Astrocyte of the cerebellum (primary cell): ENCODE data around the gene DEGS2.

Experiments
- DNase-seq: peaks from one replicate; pipeline ENCODE4 v3.0.0-alpha.2; 2011; ENCODE audit warnings: low read depth
- H3K4me3 ChIP-seq: 2 replicates; pipeline ENCODE4 v1.5.1; 2011; ENCODE audit warnings: mild to moderate bottlenecking, low read depth, low read length, moderate library complexity
- in situ Hi-C: cut with HindIII; loops from 2 replicates; pipeline ENCODE4 v1.10.0; 2017; ENCODE audit warnings: low sequenced_read_pairs
- TF ChIP-seq, protein P1 (sequence below): IDR thresholded peaks from 2 replicates; pipeline ENCODE4 v1.5.1; 2012; ENCODE audit warnings: low read length, low read depth, moderate library complexity, mild to moderate bottlenecking; ENCODE audit errors: missing control alignments

DEGS2 gene

DNA sequence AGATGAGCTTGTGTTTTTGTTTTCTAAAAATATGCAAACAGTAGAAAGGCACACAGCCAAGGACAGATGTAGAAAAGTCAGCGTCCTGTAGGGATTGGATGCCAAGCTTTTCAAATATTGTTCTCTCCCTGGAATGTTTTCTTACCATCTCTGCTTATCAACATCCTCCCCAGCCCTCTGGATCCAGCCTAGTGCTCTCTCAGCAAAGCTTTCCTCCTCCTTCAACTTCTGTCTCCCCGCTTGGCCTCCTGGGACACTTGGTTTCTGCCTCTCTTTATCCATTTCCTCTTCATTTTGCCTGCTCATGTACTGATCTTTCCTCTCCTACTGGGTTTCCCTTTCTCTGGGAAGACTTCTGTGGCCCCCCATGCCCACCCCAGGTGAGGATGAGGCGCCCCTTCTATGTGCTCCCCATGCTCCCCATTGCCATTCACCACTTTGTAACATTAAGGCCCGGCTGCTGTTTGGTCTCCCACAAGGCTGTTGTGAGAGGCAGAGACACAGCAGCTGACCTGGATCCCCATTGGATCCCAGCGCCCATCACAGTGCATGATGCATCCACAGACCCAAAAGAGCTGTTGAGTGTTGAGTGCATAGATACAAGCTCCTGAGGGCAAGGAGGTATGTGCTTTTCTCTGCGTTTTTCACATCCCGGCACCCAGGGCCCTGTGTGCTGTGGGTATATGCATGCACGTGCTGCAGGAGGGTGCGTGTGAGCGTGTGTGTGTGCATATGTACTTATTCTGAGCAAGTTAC, 56.0 kb downstream of the DEGS2 start:
- TF ChIP-seq, protein P1, sequence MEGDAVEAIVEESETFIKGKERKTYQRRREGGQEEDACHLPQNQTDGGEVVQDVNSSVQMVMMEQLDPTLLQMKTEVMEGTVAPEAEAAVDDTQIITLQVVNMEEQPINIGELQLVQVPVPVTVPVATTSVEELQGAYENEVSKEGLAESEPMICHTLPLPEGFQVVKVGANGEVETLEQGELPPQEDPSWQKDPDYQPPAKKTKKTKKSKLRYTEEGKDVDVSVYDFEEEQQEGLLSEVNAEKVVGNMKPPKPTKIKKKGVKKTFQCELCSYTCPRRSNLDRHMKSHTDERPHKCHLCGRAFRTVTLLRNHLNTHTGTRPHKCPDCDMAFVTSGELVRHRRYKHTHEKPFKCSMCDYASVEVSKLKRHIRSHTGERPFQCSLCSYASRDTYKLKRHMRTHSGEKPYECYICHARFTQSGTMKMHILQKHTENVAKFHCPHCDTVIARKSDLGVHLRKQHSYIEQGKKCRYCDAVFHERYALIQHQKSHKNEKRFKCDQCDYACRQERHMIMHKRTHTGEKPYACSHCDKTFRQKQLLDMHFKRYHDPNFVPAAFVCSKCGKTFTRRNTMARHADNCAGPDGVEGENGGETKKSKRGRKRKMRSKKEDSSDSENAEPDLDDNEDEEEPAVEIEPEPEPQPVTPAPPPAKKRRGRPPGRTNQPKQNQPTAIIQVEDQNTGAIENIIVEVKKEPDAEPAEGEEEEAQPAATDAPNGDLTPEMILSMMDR, result no peak
- no peak for DNase-seq
- in situ Hi-C loops, result loop anchor here (5.0 kb wide), 1 partner anchor 46 kb away; no protein-coding TSS in a partner anchor
- no peak overlapping the region for H3K4me3 ChIP-seq

DNA sequence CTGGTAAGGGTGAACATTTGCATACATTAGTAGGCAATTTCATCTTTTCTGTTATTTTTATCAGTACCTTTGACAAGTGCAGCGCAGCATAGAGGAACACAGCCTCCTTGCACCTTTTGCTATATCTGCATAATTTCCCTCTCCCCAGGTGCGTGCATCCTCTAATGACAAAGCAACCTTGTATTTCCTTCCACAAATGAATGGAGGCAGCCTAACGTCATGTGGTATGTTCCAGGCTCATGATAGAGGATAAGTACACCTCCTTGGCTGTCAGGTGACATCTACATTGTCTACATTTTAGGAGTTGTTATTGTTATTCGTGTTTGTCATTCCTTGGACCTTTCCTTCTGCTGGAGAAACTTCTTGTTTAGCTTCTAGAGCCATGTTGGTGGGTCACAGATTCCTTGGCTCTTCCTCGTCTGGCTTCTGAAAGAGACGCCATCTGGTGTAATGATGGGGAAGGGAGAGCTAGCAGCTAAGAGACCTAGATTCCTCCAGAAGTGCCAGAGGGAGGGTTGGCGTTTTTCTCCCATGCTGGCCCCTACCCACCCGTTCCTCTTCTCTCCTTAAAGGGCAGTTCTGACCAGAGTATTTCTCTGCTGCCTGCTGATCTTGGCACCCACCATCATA, 57.2 kb downstream of the DEGS2 start:
- no peak for DNase-seq
- H3K4me3 ChIP-seq, result no peak overlapping the region
- TF ChIP-seq, protein P1, result no peak
- in situ Hi-C loops, result loop anchor here (5.0 kb wide), 1 partner anchor 45 kb away; no protein-coding TSS in a partner anchor

DNA sequence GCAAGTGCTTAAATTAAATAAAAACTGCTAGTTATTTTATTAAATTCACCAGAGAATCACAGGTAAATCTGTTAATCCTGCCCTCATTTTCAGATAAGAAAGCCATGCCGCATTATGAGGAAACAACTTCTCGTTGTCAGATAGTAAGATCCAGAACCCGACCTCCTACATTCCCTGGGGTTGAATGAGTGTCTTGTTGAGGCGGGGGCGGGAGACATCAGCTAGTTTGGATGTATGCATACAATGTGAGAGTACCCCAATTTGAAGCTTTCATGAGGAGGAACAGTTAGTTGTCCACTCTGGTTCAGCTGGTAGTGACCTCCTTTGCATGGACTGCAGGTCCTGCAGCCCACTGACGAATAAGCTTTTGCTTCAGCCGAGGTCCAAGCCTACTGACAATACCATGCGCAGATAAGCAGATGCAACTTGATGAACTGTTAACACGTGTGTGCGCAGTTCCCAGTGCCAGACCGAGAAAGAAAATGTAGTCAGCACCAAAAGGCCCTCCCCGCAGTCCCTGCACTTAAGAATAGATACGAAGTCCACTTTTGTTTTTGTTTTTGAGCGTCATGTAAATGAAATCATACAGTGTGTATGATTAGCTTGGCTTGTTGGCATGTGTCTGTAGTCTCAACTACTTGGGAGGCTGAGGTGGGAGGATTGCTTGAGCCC, 59.3 kb downstream of the DEGS2 start:
- in situ Hi-C loops, result loop anchor here (5.0 kb wide), 1 partner anchor 43 kb away; no protein-coding TSS in a partner anchor
- H3K4me3 ChIP-seq, result no peak overlapping the region
- no peak for DNase-seq

DNA sequence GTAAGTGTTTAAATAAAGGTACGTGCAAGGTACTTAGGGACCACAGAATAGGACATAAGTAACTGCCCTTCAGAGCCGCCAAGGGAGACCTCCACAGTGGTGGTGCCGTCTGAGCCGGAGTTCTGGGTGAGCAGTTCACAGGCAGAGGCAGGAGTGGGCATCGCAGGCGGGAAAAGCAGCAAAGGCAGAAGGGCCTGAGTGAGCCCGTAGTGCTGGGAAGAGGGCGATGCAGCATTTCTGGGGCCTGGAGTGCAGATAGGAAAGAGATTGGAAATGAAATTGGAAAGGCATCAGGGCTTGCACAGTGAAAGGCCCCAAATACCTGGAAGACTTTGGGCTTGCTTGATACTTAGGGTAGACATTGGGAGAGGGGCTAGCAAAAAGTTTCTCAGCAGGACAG, 61.3 kb downstream of the DEGS2 start:
- TF ChIP-seq, protein P1, result no peak
- in situ Hi-C loops, result no loop called here
- DNase-seq, result no peak
- no peak overlapping the region for H3K4me3 ChIP-seq

More for the DNA sequence above, 59.3 kb downstream of the DEGS2 start:
- TF ChIP-seq, protein P1, result no peak

DNA sequence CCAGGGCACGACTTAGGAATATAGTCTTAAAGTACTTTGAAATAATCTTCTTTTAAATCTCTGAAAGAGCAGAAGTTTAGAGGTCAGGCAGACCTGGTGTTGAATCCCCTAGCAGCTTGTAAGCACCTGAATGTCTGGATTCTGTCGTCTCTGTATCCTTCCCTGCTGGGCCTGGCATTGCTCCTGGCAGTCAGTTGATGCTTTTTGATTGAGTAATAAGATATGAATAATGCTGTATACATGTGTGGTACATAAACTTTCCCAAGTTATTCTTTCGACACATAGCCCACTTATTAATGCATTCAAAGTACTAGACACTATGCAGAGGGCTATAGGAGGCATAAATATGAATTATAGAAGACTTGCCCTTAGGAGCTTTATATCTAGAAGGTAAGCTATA, 62.8 kb downstream of the DEGS2 start:
- DNase-seq, result peak; percentile 53
- H3K4me3 ChIP-seq, result no peak overlapping the region
- TF ChIP-seq, protein P1, result no peak
- in situ Hi-C loops, result no loop called here
